Cerebellar nuclear complex (tissue), 1 donor: Measurements from ENCODE around the gene RABGAP1L.
"Not testable (repeated sequence)": the region's sequence is repeated elsewhere in the genome, so short reads cannot be mapped to it uniquely, and the experiment has no call there.

Source experiments
- DNase-seq, 2 experiments: peaks; one replicate each; lab custom pipeline; 2025; lab: John Stamatoyannopoulos, UW

Gene RABGAP1L

DNA sequence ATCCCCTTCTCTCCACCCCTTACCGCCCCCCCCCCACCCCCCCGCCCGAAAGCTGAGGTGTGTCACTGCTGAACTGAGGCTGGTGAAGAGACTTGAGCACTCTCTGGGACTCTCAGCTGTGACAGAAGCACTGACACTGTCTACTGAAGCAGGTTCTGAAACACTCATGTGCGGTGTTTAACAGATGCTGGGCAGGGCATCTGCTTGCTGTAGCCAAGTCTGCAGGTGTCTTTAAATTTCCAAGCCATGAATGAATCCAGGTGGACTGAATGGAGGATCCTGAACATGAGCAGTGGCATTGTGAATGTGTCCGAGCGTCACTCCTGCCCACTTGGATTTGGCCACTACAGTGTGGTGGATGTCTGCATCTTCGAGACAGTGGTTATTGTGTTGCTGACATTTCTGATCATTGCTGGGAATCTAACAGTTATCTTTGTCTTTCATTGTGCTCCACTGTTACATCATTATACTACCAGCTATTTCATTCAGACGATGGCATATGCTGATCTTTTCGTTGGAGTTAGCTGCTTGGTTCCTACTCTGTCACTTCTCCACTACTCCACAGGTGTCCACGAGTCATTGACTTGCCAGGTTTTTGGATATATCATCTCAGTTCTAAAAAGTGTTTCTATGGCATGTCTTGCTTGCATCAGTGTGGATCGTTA lies 288.7 kb downstream of the RABGAP1L start, which contains the start of gene GPR52:
Gene GPR52, plus strand, starts transcription at position 99 of the 665 bp plus-strand sequence. Its CDS starts 148 bp downstream, at position 247.
- peak in 1 of 2 experiments; percentile 46 for DNase-seq

DNA sequence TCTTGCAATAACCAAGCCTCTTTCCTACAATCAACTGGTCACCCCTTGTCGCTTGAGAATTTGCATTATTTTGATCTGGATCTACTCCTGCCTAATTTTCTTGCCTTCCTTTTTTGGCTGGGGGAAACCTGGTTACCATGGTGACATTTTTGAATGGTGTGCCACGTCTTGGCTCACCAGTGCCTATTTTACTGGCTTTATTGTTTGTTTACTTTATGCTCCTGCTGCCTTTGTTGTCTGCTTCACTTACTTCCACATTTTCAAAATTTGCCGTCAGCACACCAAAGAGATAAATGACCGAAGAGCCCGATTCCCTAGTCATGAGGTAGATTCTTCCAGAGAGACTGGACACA lies 289.2 kb downstream of the RABGAP1L start:
- DNase-seq = no peak

DNA sequence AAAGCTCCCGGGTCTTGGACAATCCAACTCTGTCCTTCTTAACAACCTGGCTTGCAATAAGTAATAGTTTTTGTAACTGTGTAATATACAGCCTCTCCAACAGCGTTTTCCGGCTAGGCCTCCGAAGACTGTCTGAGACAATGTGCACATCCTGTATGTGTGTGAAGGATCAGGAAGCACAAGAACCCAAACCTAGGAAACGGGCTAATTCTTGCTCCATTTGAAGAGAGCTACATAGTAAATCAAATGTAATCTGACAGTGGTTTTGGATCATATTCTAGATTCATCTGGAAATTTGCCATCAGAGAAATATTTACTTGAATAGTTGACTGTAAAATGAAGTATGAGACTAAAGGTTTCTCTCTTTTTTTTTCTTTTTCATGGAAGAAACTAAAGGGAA lies 289.7 kb downstream of the RABGAP1L start:
- DNase-seq = no peak

- no peak for DNase-seq
Measured at GRCh38 chr1:174451408-174451807, 292.1 kb downstream of the RABGAP1L start.

- DNase-seq = no peak
Measured at GRCh38 chr1:174465855-174466254, 306.5 kb downstream of the RABGAP1L start.

GRCh38 chr1:174466607-174467006 lies 307.3 kb downstream of the RABGAP1L start:
- no peak for DNase-seq

GRCh38 chr1:174469052-174469451 lies 309.7 kb downstream of the RABGAP1L start:
- no peak for DNase-seq

DNA sequence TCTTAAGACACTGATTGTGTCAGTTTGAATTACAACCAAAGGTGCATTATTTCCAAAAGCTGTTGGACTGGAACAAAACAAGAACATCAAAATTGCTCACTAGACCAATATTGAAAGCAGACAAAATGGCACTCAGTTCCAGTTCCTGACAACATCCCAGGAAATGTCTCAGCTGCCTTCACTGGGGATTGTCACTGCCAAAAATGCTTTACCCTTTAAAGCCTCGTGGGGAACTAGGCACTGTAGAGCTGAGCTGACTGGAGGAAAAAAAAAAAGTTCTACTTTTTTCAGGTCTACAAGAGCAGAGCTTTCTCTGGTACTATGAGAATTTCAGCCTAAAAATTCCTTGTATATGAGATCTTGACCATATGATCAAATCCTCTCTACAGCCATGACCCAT lies 310.4 kb downstream of the RABGAP1L start:
- no peak for DNase-seq

- DNase-seq = no peak
Measured at GRCh38 chr1:174479281-174479680, 320.0 kb downstream of the RABGAP1L start.

- no peak for DNase-seq
Measured at GRCh38 chr1:174480324-174480723, 321.0 kb downstream of the RABGAP1L start.

DNA sequence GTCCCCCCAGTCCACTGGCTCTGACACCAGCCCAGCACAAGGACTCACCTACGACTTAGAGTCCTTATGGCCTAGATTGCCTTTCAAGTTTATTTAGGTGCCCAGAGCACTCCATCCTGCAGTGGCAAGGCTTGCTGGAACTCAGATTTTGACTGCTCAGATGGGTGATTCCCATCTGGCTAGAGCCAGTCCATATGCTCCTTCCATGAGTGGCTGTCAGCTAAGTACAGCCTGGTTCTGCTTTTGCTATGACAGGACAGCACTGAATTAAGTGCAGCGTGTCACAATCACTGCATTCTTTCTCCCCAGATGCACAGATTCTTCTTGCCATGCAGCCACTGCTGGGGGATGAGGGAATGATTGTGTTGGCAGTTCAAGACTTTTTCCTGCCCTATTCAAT lies 332.3 kb downstream of the RABGAP1L start:
- DNase-seq = no peak

DNA sequence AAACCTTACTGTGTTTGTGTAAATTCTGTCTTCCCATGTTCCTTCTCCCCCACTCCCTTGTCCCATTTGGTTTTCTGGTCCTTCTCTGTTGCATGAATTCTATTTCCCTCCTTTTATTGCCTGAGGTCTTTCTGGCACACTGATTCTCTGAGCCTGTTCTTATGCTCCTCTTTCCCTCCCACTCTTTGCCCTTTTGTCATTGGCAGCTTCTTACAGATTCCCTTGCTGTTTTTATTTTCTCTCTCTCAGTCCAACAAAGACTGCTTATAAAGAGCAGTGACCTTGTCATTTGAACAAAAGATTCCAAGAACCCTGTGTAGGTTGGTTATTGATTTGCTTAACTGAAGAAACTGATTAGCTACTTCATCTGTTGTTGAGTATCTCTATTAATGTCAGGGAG lies 338.2 kb downstream of the RABGAP1L start:
- no peak for DNase-seq

GRCh38 chr1:174516755-174517154 lies 357.4 kb downstream of the RABGAP1L start:
- DNase-seq = not testable (repeated sequence)

DNA sequence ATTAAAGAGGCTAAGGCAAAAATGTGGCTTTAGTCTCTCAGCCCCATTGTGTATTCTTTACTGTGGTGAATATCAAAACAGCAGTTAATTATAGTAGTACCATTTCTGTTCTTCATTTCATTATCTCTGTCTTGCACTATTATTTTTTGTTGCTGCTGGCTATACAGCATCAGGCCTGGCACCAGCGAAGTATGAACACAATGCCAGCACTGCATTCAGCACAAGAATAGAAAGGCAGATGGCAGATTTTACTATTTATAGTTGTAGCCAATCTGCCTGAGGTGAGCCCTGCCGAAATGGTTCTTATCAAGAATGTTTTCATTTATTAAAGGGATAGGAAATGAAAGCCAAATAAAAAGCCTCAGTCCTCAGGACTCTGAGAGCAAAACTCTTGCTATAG lies 360.5 kb downstream of the RABGAP1L start:
- peak; percentile 78 to 89 for DNase-seq

DNA sequence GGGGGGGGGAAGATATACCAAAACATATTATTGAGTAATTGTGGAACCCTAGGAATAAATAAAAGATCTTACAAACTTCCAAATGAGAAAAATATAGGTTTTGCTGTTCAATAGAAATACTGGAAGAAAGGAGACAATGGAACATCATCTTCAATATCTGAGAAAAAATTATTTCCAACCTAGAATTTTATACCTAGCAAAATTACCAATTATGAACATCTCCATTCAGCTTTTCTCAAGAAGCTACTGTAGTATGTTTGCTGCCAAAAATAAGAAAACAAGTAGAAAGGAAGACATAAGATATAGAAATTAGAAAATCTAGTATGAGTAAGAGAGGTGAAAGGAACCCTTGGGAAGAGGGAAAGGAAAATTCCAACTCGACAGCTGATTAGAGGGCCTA lies 372.4 kb downstream of the RABGAP1L start:
- DNase-seq = no peak

GRCh38 chr1:174534789-174535188 lies 375.5 kb downstream of the RABGAP1L start:
- DNase-seq = no peak

DNA sequence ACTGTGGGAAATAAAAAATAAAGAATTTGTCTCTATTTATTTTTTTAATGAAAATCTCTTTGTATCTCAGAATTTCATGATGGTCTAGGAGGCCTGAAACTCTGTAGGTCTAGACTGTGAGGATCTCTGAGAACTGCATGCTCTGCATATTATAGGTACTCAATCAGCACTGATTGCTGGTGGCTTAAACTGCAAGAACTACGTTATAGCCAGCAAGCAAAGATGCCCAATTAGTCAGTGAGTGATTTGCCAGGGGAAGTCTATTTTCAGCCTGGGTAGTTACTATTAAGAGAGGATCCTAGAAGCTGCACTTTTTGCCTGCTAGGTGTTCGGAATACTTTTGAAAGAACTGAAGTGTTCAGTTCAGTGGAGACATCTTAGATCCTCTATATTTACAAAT lies 375.9 kb downstream of the RABGAP1L start:
- no peak for DNase-seq

- not testable (repeated sequence) for DNase-seq
Measured at GRCh38 chr1:174543421-174543820, 384.1 kb downstream of the RABGAP1L start.

DNA sequence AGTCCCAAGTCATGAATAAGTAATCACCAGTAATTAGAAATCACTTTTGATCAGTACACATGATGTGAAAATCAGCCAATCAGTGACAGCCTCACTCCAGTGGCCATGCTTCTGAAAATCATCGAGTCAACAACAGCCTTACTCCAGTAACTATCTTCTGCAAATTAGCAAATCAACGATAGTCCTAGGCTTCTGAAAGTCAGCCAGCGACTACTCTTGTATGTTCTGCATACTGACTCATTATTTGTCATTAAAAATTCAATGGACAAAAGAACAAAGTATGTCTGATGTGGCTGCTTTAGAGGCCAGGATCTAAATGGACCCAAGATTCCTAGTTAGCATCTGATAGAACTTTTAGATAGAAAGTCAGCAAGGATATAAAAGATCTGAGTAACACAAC lies 391.0 kb downstream of the RABGAP1L start:
- DNase-seq = no peak

DNA sequence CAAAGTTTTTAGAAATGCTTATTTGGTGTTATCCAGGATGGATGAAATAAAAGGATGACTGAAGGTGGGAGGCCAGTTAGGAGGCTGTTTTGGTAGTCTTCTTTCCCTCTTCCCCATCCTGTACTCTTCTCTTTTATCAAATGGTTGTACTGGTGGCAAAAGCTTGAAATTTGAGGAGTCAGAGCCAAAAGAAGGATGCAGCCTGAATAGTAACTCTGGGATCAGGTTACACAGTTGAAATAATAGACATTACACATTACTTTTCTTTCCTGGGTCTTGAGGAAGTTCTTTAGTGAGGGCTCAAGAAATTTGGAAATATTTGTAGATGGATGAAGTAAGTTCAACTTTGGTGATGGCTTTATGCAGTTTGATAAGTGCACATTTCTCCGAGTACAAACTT lies 397.1 kb downstream of the RABGAP1L start:
- no peak for DNase-seq

DNA sequence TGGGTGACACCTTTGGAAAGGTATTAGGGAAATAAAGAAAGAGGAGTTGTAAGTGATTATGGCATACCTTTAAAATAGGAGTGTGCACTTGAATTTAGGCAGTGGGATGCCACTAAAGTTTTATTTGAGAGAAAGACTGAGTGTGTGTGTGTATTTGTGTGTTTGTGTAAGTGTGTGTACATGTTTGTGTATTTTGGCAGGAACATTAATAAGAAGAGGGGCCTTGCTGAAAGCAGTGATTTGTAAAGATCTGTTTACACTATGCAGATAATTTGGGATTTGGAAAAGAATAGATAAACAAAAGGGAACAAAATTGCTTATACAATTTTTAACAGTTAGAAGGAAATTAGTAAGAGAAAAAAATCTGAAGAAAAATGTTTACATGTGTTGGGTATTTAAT lies 409.2 kb downstream of the RABGAP1L start:
- DNase-seq = no peak

GRCh38 chr1:174569240-174569639 lies 409.9 kb downstream of the RABGAP1L start:
- no peak for DNase-seq

GRCh38 chr1:174572771-174573170 lies 413.5 kb downstream of the RABGAP1L start:
- DNase-seq = no peak

DNA sequence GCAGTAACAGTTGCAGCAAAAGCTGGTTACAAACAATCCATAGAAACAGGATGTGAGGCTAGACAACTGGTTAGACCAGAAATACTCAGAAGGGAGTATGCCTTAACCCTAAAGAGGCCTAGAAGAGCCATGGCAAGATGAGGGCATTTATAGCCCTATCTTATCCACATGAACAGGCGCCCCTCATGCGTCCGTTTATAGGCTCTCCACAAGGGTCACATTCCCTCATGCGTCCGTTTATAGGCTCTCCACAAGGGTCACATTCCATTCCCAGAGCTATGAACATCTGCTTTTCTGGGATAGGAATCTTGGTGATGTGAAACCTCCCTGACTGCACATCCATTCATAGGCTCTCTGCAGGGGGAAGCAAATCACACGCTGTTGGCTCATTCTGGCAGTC lies 416.8 kb downstream of the RABGAP1L start:
- not testable (repeated sequence) for DNase-seq
